DND-41 (cell line): Measurements from ENCODE around the gene NUAK1.

Experiments used
- CTCF ChIP-seq: IDR thresholded peaks from 2 replicates; pipeline ENCODE4 v1.5.1; 2012; ENCODE audit warnings: borderline replicate concordance, low read length, moderate library complexity, mild to moderate bottlenecking; ENCODE audit not compliant: poor library complexity, severe bottlenecking; ENCODE audit errors: extremely low read depth
- EZH2 ChIP-seq: IDR thresholded peaks from 3 replicates; pipeline ENCODE4 v1.6.1; 2012; ENCODE audit warnings: borderline replicate concordance, low read depth, mild to moderate bottlenecking, moderate library complexity, low read length, inconsistent platforms; ENCODE audit not compliant: severe bottlenecking

GRCh38 chr12:106065506-106065905 lies 73.2 kb downstream of the NUAK1 start:
- TF ChIP-seq EZH2 (no peak), CTCF (no peak)
